Pancreas (tissue), 10 donors: ENCODE data around the gene DDOST. TPM values are rescaled to one million over a fixed set of nuclear protein-coding genes. Genes with fewer than 3 reads are reported as not detected.

Experiments used
- ATAC-seq, 4 donors: fragments of 200-7000 bp; cut with Tn5 transposase; one replicate each; pipeline versions ENCODE4 v1.8.0 to v1.9.1; 2020; ENCODE audit warnings: mild to moderate bottlenecking in 4 of 4, moderate library complexity in 4 of 4
- DNase-seq, 6 donors: peaks; one replicate each; pipeline ENCODE4 v3.0.0-alpha.2; 2020
- FAIRE-seq: peaks from 2 replicates; lab custom pipeline; 2012; peaks lifted over from hg19 to GRCh38; lab: Jason Lieb, UNC
- H3K27ac ChIP-seq, 4 donors: fragments of 200-600 bp; sonication (generic); 1 replicate in 3 of 4; 2 replicates in 1 of 4; pipeline versions ENCODE4 v1.5.0 to v1.8.0; 2020
- H3K27me3 ChIP-seq, 4 donors: fragments of 200-600 bp; one replicate each; pipeline ENCODE4 v1.8.0; 2021
- H3K36me3 ChIP-seq, 3 donors: fragments of 200-600 bp; sonication (generic) in 1 of 3; one replicate each; pipeline versions ENCODE4 v1.5.0 to v1.8.0; 2020 to 2021
- H3K4me1 ChIP-seq, 3 donors: fragments of 200-600 bp; one replicate each; pipeline ENCODE4 v1.8.0; 2021
- H3K4me3 ChIP-seq, 4 donors: fragments of 200-600 bp; sonication (generic) in 2 of 4; one replicate each; pipeline versions ENCODE4 v1.5.0 to v1.8.0; 2020 to 2021
- H3K9me3 ChIP-seq, 4 donors: fragments of 200-600 bp; one replicate each; pipeline ENCODE4 v1.8.0; 2021
- CTCF ChIP-seq, 4 donors: fragments of 200-600 bp; sonication (generic) in 3 of 4; IDR thresholded peaks; one replicate each; pipeline versions ENCODE4 v1.5.0 to v1.8.0; 2021; ENCODE audit warnings: antibody characterized with exemption in 4 of 4
- WGBS, 2 donors: extraction: QIAGEN DNeasy Blood & Tissue Kit; methylation state at CpG; one replicate each; pipeline ENCODE4 v1.1.7; 2013; 5-methylcytosine and 5-hydroxymethylcytosine counted together
- intact Hi-C, 3 donors: fragments of 100-400 bp; cut with DNase I; formaldehyde crosslinking; loops; one replicate each; pipeline versions ENCODE4 v1.11.1 to v1.14.2; 2022
- polyA plus RNA-seq, 2 donors: library from polyadenylated mRNA; stranded (reverse); fragments of 200-250 nt; gene quantifications; one replicate each; pipeline ENCODE4 v1.2.3, GENCODE V29; 2013
- total RNA-seq, 6 donors: library from RNA; stranded (reverse); fragmentation: NEBNext Ultra II Directional in 4 of 6; extraction: Animal tissue kit (Norgen Biotek cat#: 25700) in 4 of 6; gene quantifications; one replicate each; pipeline versions ENCODE4 v1.2.1 to v1.2.4, GENCODE V29; 2021 to 2023
- donor health status: healthy with polysubstance abuse.
- donor health status: DM: no; HTN: no; CAD: no; lungs with moderate emphysema.
- donor health status: DM: no; HTN: no; CAD: no.
- donor health status: control.
- donor health status: control.
- donor health status: Bipolar disorder and iron deficiency.
- donor health status: DM: yes; HTN: yes; CAD: no.
- donor health status: DM: no; HTN: no; CAD: no.
- donor health status: DM: no; HTN: no; CAD: no.
- donor health status: DM: yes; HTN: yes; CAD: no.

DDOST gene
- total and polyA plus RNA-seq, 8 donors, result 98.2 to 190 (median 133) TPM

DNA sequence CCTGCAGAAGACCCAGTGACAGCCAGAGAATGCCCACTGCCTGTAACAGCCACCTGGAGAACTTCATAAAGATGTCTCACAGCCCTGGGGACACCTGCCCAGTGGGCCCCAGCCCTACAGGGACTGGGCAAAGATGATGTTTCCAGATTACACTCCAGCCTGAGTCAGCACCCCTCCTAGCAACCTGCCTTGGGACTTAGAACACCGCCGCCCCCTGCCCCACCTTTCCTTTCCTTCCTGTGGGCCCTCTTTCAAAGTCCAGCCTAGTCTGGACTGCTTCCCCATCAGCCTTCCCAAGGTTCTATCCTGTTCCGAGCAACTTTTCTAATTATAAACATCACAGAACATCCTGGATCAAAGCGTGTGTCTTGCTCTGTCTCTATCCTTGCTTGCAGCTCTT lies 42.6 kb downstream of the DDOST start:
- 46 to 56% methylated on average over 4 of the region's 4 CpGs for WGBS, 2 donors
- no peaks in the 10 kb centered on the region for H3K4me1 ChIP-seq
- H3K27ac ChIP-seq, result no peak overlapping the region
- H3K27me3 ChIP-seq, result no peaks in the 10 kb centered on the region
- intact Hi-C loops, result no loop called here
- no peaks in the 10 kb centered on the region for H3K9me3 ChIP-seq
- no peak for TF ChIP-seq CTCF (IDR thresholded peaks at IDR 0.05)
- H3K36me3 ChIP-seq, result no peaks in the 10 kb centered on the region
- ATAC-seq (no peak), DNase-seq (no peak), FAIRE-seq (no peak)
- H3K4me3 ChIP-seq, result no peak overlapping the region

- H3K27ac ChIP-seq, result no peak overlapping the region
- DNase-seq (no peak), ATAC-seq (no peak), FAIRE-seq (no peak)
- no peak overlapping the region for H3K4me3 ChIP-seq
- H3K36me3 ChIP-seq, result no peaks in the 10 kb centered on the region
- TF ChIP-seq CTCF (IDR thresholded peaks at IDR 0.05), result no peak
- no peaks in the 10 kb centered on the region for H3K4me1 ChIP-seq
- intact Hi-C loops, result no loop called here
- H3K27me3 ChIP-seq, result no peaks in the 10 kb centered on the region
- WGBS, 2 donors, result 61 to 66% methylated on average over 3 of the region's 3 CpGs
- no peaks in the 10 kb centered on the region for H3K9me3 ChIP-seq
Measured at GRCh38 chr1:20616847-20617487, 44.2 kb downstream of the DDOST start.

DNA sequence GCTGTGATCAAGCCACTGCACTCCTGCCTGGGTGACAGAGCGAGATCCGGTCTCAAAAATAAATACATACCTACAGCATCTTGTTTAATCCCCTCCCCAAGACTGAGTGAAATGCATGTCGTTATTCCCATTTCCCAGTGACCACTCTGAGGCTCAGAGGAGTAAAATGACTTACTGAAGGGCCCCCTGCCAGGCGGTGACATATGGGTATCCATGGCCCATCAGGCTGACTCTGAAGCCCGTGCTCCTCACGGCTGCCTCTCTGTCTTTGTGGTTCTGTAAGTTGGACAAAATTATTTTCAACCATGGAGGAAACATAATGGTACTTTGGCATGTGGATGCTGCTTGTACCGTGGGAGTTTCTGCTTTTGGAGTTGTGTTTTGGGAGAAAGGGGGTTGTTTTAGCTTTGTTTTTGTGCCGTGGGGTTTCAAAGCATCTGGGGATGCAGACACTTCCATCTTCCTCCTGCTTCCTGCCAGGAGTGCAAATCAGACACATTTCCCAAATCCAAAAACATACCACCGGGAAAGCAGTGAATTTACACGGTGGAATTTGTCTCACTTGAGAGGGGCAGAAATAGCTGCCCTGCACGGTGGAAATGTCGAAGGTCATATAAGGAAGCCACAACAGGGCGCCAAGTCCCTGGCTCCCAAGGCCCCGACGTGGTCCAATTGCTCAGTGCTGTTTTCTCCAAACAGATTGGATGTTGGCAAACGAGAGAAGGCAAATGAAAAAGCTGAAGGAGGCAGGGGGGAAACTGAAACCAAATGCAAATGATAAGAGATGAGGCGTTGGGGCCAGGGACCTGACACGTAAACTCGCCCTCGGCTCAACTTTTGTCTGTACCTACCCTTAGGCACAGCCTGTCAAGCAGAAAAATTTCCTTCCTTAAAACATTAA lies 45.0 kb downstream of the DDOST start:
- no peaks in the 10 kb centered on the region for H3K27me3 ChIP-seq
- intact Hi-C loops, result no loop called here
- H3K4me1 ChIP-seq, result no peaks in the 10 kb centered on the region
- no peaks in the 10 kb centered on the region for H3K9me3 ChIP-seq
- TF ChIP-seq CTCF (IDR thresholded peaks at IDR 0.05), result no peak
- no peak for FAIRE-seq
- ATAC-seq, result no peak
- 42 to 50% methylated on average over 20 of the region's 20 CpGs for WGBS, 2 donors
- H3K36me3 ChIP-seq, result no peaks in the 10 kb centered on the region
- no peak overlapping the region for H3K4me3 ChIP-seq
- no peak overlapping the region for H3K27ac ChIP-seq
- DNase-seq, result no peak

GRCh38 chr1:20614131-20614579 lies 47.0 kb downstream of the DDOST start:
- WGBS, 2 donors, result 65 to 77% methylated on average over 3 of the region's 3 CpGs
- FAIRE-seq (no peak), ATAC-seq (no peak), DNase-seq (no peak)
- intact Hi-C loops, result no loop called here
- no peak for TF ChIP-seq CTCF (IDR thresholded peaks at IDR 0.05)
- Histone ChIP-seq H3K36me3 (no peaks in the 10 kb centered on the region), H3K4me3 (no peak overlapping the region), H3K27me3 (no peaks in the 10 kb centered on the region), H3K4me1 (no peaks in the 10 kb centered on the region), H3K27ac (no peak overlapping the region), H3K9me3 (no peaks in the 10 kb centered on the region)
